GM12892 (cell line): Measurements from ENCODE around the gene ARL15.

Experiments
- POLR2A ChIP-seq: IDR thresholded peaks from 2 replicates; pipeline ENCODE4 v1.6.1; 2011; ENCODE audit warnings: low read depth, low read length, control low read depth
- POLR2AphosphoS5 ChIP-seq: IDR thresholded peaks from 2 replicates; pipeline ENCODE4 v1.6.1; 2011; ENCODE audit warnings: low read depth, low read length, control low read depth

GRCh38 chr5:54310433-54311175 is at the start of gene ARL15:
- TF ChIP-seq POLR2AphosphoS5, result peak; percentile 97
- peak; percentile 98 for TF ChIP-seq POLR2A
